ENCODE results near the gene GNLY.
A peak's percentile ranks its signal among the peaks of the same experiment; 100 is the strongest.

The GNLY gene

DNA sequence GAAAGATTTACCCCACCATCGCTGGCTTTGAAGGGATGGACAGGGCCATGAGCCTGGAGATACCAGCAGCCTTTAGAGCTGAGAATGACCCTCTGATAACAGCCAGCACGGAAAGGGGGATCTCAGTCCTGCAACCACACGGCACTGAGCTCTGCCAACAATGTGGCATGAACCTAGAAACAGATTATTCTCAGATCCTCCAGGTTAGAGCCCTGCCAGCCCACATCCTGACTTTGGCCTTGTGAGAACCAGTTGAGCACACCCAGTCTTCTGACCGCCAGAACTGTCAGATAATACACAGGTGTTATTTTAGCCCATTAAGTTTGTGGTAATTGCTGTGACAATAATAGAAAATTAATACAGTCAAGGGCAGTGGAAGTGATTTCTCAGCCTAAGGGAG, 9.4 kb upstream of the GNLY start:
- DNase-seq (ENCODE audit: low spot score): no peak

DNA sequence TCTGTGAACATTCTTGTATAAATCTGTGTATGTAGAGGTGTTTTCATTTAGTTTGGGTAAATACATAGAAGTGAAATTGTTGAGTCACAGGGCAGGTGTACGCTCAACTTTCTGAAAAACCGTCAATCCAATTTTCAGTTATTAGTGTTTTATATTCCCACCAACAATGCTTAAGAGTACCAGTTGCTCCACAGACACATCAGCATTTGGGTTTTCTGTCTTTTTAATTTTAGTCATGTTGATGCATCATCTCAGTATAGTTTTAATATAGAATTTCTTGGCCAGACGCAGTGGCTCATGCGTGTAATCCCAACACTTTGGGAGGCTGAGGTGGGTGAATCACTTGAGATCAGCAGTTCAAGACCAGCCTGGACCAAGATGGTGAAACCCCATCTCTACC, 3.2 kb upstream of the GNLY start:
- DNase-seq (ENCODE audit: low spot score): no peak

DNA sequence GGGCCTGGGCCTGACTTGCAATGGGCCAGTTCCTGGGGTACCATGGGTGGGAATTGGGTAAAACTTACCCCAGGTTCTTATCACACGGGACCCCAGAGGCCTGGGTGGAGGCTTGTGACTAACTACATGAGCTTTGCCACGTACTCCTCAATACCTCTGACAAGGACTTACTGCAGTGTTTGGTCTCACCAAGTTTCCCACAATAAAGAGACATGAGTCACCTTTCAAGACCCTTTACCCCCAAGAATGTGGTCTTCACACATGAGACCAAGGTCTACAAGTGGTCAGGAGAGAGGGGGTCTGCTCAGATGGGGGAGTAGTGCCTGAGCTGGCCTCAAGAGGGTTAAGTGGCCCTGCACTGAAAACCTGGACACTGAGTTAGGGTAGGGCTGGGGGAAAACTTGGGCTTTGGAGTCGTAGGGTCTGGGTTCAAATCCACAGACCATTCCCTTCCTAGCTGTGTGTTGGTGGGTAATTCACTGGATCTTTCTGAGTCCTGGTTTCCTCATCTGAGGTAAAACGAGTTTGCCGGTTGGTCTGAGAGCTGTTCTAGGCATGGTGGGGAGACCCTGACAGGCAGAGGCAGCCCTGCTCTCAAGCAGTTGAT, 2.0 kb upstream of the GNLY start:
- no peak for DNase-seq (ENCODE audit: low spot score)

DNA sequence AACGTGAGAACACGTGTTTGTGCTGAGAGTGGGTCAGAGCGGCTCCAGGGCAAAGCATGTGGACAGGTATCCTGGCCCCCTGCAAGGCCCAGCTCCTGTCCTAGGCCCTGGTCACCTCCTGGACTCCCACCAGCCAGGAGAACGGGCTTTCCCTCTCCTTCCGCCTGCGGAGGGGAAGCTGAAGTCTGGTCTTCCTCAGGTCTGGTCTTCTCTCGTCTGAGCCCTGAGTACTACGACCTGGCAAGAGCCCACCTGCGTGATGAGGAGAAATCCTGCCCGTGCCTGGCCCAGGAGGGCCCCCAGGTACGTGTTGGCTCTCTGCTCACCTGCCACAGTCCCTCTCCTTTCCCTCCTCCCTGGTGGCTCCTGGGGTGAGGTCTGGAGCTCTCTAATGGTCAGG, 963 bp downstream of the GNLY start:
- no peak for DNase-seq (ENCODE audit: low spot score)

DNA sequence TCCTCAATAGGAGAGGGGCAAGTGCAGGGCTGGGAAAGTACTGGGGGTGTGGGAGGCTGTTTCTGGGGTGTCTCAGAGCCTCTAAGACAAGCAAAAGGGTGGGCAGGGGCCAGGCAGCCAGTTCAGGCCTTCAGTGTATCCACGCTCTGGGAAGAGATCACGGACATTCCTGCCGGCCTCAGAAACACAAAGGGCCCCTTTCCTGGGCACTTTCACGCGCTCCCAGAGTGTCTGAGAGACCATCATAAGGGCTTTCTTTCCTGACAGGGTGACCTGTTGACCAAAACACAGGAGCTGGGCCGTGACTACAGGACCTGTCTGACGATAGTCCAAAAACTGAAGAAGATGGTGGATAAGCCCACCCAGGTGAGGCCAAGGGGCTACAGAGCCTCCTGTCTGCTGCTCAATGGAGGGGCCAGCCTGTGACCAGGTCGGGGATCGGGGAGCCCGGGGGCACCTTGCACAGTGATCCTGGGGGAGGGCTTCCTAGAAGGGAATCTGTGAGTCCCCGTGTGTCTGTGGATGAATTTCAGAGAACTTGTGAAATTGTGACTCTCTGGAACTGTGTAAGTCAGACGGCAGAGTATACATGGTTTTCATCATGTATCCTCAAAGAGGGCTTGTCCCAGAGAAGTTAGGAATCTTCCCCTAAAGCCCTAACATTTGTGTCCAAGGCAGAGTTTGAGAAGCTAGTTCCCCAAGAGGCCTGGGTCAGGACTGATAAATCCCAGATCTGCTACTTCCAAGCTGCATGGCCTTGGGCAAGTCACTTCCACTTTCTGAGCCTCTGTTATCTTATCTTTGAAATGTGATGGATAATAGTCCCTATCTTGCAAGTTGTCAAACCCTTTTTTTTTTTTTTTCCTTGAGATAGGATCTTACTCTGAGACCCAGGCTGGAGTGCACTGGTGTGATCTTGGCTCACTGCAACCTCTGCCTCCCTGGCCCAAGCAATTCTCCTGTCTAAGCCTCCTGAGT, 1.8 kb downstream of the GNLY start:
- DNase-seq (ENCODE audit: low spot score): no peak

DNA sequence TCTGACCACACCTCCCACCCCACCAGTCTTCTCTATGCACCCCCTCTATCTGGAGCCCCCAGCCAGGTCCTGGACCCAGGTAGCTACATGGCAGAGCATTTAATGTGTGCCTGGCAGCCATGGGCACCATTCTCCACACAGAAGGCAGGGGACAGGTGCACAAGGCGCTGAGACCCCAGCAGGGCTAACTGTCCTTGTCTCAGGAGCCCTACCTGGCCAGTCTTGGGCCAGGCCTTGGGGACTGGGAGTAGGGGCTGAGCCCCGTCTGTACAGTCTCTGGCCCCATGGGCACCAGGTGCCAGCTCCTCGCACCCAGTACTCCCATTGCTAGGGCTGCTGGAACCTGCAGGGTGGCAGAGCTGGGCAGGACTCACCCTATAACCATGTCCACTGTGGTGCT, 2.9 kb downstream of the GNLY start:
- DNase-seq (ENCODE audit: low spot score): no peak

DNA sequence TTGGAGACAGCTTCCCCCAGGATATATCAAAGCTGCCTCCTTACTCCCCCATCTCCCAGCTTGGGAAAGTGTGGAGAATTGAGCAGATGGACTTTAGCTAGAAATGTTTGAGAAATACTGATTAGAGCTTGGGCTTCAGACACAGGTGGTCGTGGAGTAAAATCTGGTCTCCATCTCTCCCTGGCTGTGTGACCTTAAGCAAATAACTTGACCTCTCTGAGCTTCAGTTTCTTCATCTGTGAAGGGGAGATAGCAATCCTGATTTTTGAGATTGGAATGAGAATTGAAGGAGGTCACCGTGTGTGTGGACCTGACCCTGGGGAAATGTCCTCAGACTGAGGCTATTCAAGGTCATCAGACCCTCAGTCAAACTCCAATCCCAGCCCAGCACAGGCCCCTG, 3.6 kb downstream of the GNLY start:
- no peak for DNase-seq (ENCODE audit: low spot score)

DNA sequence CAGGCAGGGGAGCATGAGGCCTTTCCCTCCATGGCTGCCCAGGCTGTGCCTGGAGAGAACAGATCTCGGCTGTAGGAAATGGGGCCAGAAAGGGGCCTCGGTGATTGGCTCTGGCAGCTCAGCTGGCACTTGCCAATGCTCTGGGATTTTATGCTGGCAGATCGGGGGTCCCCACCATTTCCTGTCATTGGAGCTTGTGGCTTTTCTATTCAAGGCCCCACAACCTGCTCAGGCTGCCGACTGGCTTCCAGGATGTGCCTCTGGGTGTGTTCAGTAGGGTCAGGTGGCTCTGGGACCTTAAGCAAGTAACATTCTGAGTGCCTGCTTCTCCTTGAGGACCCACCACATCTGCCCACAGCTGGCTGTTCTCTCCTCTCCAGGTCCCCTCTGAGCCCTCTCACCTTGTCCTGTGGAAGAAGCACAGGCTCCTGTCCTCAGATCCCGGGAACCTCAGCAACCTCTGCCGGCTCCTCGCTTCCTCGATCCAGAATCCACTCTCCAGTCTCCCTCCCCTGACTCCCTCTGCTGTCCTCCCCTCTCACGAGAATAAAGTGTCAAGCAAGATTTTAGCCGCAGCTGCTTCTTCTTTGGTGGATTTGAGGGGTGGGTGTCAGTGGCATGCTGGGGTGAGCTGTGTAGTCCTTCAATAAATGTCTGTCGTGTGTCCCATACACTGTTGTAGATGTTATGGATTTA, 4.2 kb downstream of the GNLY start:
- DNase-seq (ENCODE audit: low spot score): no peak

DNA sequence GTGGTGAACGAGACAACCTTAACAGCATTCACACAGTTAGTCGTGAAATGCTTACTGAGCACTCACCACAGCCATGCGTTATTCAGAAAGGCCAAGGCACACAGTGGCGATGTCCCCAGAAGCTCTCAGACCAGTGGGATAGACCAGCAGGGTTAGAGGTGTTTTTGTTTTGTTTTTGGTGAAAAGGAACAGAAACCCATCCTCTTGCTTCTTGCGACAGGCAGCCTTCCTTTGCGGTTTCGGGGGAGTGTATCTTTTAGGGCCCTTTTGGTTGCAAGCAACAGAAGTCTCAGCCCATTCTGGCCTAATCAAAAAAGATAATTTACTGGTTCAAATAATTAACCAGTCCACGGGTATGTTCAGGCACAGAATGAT, 4.7 kb downstream of the GNLY start:
- no peak for DNase-seq (ENCODE audit: low spot score)

DNA sequence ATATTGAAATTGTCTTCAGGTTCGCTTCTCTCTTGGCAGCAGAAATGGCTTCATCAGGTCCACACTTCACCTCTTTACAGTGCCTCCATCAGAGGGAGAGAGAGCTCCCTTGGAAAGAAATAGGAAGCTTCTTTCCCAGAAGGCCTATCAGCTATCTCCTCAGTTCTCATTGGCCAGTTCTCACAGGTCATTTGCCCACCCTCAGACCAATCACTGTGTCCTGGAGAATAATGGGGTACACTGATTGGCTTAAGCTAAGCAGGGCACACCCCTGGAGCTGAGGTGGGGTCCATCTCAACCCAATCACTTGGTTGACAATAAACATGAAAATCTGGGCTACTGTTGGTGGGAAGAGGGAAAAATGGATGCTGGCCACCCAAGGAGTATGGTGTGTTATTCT, 5.2 kb downstream of the GNLY start:
- no peak for DNase-seq (ENCODE audit: low spot score)

DNA sequence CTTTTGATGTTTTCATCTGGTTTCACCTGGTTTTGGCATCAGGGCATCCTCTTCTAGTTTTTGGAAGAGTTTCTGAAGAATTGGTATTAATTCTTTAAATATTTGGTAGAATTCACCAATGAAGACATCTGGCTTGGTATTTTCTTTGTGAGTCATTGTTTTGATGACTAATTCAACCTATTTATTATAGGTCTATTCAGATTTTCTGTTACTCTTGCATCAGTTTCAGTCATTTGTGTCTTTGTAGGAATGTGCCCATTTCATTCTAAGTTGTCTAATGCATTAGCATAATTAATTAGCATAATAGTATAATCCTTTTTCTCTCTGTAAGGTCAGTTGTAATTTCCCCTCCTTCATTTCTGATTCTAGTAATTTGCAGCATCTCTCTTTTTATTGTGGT, 8.0 kb downstream of the GNLY start:
- no peak for DNase-seq (ENCODE audit: low spot score)

DNA sequence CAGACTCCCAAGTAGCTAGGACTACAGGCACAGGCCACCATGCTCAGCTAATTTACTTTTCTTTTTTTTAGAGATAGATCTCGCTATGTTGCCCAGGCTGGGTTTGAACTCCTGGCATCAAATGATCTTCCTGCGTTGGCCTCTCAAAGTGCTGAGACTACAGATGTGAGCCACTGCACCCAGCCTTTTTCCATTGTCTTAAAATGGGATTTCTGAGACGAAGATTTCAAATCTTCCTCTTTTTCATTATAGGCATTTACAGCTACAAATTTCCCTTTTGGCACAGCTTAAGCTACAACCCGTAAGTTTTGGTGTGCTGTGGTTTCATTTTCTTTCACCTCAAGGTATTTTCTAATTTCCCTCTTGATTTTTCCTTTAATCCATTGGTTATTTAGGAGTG, 8.6 kb downstream of the GNLY start:
- no peak for DNase-seq (ENCODE audit: low spot score)

DNA sequence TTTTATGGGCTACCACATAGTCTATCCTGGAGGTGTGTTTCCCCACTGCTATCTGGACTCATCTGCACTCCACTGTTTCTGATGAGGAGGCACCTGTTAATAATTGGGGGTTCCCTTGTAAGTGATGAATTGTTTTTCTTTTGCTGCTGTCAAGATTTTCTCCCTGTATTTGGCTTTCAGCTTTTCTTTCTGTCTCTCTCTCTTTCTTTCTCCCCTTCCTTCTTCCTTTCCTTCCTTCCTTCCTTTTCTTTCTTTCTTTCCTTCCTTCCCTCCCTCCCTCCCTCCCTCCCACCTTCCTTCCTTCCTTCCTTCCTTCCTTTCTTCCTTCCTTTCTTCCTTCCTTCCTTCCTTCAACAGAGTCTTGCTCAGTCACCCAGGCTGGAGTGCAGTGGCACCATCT, 9.2 kb downstream of the GNLY start:
- DNase-seq (ENCODE audit: low spot score): no peak

DNA sequence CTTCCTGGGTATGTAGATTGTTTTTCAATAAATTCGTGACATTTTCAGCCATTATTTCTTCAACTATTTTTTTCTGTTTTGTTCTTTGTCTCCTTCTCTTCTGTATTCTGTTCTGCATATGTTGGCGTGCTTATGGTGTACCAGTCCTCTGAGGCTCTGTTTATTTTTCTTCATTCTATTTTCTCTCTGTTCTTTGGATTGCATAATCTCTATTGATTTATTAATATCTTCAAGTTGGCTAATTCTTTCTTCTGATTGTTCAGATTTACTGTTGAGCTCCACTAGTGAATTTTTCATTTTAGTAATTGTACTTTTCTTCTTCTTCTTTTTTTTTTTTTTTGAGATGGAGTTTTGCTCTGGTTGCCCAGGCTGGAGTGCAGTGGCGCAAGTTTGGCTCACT, 9.9 kb downstream of the GNLY start:
- no peak for DNase-seq (ENCODE audit: low spot score)

DNA sequence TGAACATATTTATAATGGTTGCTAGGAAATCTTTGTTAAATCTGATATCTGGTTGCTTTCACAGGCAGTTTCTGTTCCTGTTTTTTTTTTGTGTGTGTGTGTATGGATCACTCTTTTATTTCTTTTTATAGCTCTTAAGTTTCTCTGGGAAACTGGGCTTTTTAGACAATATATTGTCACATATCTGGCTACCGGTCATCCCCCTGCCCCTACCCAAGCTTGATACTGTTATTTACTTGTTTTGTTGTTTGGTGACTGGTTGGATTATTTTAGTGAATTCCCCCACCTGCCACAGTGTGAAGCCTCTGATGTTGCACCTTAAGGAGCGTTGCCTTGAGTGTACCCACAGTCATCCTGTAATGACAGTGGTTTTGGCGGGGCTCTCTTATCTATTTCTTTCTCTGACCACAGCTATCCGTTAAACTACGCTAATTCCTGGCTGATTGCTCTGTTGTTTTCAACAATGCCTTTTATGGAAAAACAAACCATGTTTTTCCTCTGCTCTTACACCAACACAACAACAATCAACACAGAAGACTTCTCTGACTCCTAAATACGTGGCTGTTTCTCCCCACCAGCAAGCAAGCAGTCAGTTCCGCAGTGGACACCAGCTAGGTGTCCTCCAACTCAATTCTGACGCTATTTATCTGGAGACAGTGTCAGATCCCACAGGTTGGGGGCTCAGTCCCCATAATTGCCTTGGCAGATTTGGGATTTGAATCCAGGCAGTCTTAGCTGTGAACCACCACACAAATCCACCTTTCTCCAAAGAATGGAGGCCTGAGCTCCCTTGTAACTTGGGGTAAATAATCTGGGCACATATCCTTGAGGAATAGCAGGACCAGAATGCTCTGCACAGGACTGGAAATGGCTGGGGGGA, 10.9 kb downstream of the GNLY start:
- no peak for DNase-seq (ENCODE audit: low spot score)

DNA sequence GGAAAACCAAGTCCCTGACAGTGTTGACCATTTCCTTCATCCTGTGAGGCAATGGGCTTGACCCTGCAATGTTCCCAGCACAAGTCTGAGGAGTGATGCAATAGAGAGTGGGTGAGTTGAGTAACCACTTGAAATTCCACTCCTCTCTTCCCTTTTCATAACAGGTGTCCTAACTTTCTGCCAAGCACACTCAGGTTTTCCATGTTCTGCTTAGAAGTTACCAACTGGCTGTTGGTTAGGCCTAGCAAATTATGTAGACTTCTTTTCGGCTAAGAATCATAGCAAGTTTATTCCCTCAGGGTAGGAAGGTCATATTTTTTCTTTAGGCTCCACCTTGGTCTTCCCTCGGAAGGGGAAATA, 11.5 kb downstream of the GNLY start:
- DNase-seq (ENCODE audit: low spot score): no peak

DNA sequence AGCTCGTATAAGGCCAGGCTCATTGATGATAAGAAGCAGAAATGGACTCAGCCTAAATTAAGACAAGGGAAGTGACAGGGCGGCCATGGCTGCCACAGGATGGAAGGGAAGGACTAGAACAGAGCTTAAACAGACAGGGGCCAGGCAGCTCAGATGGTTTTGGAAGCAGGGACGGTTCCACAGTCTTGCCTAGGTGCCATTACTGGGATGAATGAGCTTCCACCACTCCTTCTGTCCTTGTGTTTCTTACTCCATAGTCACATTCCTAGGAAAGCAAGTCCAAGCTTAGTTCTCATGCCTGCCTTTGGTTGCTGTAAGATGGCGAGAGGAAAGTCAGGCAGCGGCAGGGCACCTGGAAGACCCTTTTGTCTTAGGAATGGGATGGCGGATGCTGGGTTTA, 11.9 kb downstream of the GNLY start:
- no peak for DNase-seq (ENCODE audit: low spot score)

DNA sequence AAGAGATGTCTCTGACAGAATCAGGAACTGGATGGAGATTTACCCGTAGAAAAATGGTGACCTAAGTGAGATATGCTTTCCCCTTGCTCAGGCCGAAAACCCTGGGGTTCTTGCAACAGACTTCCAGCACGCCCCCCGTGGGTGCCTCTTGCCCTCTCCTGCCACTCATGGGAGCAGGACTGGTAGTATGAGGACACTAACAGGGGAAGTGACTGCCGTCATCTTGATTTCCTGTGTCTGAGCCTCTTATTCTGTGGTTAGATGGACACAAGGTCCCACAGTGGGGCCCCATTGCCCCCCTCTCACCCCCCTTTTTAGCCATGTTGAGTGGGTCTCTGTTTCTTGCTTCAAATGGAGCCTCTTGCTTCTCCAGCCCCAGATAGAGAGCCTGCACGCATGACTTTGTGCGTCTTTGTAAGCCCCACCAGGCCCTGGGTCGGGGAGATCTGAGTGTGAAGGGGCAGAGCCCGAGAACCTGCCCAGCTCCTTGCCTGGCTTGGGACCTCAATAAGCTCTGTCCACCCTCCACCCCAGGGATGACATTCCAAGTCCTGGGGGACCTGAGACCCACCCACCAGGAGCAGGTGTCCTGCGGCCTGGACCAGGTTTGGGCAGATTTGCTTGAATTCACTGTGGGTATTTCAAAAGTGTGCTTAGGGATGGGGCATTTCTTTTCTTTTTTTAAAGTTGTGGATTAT, 12.6 kb downstream of the GNLY start:
- no peak for DNase-seq (ENCODE audit: low spot score)

DNA sequence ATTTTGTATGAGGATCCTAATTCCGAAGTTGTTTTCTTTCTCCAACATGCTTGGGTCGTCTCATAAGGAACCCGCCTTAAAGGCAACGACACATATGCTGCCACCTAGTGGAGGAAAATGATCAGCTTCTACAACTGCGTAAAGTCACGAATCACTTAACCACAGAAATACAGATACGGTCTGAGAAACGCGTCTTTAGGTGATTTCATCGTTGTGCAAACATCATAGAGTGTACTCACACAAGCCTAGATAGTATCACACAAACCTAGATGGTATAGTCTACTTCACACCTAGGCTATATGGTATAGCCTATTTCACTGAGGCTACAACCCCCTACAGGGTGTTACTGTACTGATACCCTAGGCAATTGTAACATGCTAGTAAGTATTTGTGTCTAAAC, 13.1 kb downstream of the GNLY start:
- peak; percentile 75 for DNase-seq (ENCODE audit: low spot score)

DNA sequence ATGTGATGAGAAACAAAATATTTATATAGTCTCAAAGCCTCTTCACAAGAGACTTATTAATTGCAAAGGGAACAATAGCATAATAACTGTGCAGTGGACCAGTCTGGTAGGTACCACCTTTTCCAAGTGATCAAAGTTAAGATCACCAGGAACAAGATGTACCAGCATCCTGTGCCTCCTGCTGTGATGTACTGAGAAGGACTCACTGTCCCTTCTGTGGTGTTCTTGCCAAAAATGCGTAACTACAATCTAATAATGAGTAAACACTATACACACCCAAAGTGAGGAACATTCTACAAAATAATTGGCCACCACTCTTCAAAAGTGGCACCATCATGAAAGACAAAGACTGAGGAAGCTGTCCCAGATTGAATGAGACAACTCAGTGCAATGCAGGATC, 14.5 kb downstream of the GNLY start:
- no peak for DNase-seq (ENCODE audit: low spot score)

DNA sequence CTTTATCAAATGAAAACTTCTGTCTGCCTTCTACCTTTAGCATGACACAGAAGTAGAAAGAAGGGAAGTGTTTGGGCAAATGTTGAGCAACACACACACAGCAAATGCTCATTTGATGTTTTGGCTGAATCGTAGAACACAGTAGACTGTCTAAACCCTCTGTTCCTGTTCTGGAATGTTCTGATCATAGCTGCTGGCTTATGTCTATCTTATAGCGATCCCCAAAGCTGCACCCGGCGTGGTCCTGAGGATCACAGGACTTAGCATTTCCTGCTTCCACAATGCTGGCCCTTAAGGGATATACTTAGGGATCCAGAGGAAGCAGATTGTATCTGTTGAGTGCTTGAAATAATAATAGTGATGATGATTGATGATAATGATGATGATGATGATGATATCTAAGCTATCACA, 15.2 kb downstream of the GNLY start:
- DNase-seq (ENCODE audit: low spot score): no peak
